EL (cell line): ENCODE measurements around the gene CLDN16.

Source experiments
- DNase-seq: peaks from one replicate; pipeline ENCODE4 v3.0.0-alpha.2; 2016

CLDN16 gene, protein sequence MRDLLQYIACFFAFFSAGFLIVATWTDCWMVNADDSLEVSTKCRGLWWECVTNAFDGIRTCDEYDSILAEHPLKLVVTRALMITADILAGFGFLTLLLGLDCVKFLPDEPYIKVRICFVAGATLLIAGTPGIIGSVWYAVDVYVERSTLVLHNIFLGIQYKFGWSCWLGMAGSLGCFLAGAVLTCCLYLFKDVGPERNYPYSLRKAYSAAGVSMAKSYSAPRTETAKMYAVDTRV

DNA sequence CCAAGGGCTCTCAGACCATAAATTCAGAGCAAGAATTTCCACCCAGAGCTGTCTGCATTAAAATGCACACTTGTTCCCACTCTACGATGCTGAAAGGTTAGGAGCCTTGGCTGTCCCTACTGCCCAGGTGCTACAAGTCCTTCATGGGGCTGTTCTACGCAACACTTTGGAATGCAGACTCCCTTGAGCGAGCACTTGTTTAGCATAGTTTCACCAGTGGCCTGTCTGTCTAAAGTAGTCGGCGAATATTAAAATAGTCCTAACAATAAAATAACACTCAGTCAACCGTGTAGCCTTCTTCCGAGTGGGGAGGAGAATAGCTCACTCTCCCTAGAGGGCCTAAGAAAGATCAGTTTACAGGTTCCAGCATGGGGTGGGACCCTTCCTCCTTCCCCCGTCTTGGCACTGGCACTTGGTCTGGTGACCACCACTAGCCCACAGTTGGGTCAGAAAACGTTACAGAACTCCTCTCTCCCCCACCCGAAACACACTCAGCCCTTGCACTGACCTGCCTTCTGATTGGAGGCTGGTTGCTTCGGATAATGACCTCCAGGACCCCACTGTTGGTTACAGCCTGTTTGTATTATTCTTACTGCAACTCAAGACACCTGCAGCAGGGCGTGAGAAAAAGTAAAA, at the start of gene CLDN16:
Gene CLDN16 (plus strand): TSS at position 586 of the 636 bp plus-strand sequence. CDS start 167 bp downstream, outside the sequence.
- no peak for DNase-seq

DNA sequence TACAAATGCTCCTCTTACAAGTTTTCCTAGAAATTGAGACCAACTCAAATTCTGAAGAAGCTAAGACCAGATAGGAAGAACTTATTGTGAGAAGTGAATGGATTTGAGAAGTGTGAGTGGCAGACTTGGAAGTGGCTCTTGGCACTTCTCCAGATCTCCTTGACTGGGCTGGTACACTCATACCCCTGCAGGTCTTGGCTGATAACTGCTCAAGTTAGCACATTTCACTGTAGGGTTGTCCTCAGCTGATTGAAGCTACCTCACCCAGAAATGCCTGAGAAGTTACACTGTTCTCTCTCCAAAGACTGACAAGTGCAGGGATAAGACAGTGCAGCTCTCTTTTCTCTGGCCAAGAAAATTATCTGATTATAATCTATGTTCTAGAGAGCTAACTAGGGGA, 49.2 kb upstream of the CLDN16 start:
- DNase-seq: peak; percentile 54

DNA sequence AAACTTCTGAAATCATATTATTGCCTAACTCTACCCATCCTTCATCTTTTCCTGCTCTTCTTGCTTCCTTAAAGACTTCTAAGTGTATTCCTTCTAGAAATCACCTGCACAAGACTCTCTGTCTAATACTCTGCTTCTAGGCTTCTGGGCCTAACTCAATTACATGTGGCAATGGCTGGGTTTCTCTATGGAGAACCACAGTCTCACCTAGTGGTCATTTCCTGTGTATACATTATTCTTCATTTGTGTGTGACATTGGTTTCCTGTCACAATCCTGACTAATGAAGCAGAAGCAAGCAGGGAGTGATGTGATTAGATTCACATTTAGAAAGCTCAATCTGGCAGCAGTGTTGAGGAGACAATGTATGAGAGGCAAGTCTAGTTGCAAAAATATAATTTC, 48.8 kb upstream of the CLDN16 start:
- peak; percentile 65 for DNase-seq

DNA sequence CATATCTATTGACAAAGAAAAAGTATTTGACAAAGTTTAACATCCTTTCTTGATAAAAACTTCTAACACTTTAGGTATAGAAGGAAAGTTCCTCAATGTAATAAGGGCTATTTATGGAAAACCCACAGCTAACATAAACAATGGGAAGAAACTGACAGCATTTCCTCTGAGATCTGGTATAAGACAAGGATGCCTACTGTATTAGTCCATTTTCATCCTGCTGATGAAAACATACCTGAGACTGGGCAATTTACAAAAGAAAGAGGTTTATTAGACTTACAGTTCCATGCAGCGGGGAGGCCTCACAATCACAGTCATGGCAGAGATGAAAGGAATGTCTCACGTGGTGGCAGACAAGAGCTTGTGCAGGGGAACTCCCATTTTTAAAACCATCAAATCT, 47.9 kb upstream of the CLDN16 start:
- peak; percentile 15 for DNase-seq

DNA sequence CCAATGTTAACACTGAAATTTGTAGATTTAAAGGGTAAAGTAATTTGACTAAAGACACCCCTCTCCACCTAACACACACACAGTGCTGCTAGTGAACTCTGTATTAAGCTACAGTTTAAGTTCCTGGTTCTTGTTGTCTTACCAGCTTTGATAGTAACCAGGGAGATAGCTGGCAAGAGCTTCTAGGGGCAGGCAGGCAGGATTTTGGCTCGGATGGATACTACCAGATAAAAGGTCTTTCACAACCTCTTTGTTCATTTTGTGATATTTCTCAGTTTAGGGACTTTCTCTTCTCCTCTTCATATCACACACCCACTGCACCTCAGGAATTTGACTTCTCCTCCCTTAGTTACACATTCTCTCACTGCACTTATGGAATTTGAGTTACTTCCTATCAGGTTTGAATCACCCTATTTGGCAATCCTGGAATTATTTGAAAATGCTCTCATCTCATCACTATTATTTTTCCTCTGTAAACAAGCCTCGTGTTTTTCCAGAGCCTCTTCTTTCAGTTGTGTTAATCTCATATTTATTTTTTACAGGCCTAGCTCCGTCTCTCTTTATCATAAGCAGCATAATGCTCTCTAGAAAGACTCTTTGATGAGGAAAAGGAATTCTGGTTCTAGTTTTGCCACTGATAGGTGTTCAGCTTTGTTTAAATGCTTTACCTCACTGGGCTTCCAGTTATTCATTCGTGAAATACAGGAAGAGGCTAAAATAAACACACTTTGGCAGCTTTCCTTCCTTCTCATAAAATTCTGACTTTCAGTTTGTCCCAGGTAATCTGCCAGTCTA, 42.7 kb upstream of the CLDN16 start:
- peak; percentile 95 for DNase-seq

DNA sequence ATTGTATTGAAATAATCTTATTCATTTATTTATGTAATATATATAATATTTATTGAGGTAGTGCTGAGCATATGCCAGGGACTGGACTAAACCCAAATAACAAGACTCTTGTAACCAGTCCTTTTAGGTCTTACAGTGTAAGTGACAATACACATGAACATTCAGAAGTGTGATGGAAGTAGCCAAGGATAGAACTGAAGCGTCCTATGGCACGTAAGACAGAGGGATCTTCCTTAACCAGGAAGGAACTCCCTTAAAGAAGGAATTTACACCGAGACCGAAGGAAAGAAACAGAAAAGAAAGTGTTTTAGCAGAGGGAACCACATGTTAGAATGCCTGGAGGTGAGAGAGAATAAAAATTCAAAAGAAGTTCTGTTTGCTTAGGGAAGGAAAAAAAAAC, 42.1 kb upstream of the CLDN16 start:
- peak; percentile 23 for DNase-seq

DNA sequence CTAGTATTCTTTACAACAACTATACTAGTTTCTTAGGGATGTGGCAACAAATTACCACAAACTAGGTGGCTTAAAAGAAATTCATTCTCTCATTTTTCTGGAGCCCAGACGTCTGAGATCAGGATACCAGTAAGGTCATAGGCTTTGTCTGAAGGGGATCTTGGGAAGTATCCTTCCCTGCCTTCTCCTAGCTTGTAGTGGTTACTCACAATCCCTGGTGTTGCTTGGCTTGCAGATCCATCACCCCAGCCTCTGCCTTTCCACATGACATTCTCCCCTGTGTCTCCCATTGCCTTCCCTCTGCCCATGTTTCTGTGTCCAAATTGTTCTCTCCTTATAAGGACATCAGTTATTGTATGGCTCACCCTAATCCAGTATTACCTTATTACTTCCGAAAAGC, 41.4 kb upstream of the CLDN16 start:
- no peak for DNase-seq

DNA sequence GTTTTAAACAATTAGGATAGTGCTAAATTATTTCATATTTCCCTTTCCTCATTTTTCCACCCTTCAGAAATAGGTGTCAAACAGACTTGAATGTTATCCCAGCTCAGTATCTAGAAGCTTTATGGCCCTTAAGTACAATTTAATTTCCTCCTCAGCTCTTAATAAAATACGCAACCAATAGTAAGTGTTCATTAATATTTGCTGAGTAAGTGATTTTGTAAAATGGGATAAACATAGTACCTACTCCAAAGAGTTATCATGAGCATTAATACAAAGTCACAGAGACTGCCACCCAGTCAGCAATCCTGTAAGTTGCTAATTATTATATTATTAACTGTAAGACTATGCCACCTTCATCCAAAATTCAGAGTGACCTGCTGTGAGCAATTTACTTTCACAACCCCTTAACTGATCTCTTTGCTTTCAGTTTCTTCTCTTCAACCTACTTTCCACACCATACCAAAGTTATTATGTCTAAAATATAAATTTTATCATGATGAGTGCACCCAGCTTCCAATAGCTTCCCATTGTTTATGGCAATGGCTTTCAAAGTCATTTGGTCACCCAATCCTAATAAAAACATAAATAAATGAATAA, 35.0 kb upstream of the CLDN16 start:
- no peak for DNase-seq

DNA sequence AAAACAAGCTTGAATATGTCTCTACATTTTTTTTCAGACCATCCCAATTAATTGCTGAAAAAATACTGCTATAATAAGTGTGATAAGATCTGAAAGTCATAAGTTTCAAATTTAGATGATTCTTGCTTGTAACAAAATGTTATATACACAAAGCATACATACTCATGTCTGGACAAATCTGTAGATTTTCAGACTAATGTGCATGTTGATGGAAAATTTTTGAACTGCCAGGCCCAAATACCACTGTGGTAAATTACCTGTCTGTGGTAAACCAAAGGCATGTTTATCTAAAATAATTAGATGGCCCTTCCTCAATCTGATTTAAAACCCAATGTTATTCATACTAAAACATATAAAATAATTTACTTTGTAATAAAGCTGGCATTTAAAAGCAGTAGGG, 31.7 kb upstream of the CLDN16 start:
- no peak for DNase-seq

DNA sequence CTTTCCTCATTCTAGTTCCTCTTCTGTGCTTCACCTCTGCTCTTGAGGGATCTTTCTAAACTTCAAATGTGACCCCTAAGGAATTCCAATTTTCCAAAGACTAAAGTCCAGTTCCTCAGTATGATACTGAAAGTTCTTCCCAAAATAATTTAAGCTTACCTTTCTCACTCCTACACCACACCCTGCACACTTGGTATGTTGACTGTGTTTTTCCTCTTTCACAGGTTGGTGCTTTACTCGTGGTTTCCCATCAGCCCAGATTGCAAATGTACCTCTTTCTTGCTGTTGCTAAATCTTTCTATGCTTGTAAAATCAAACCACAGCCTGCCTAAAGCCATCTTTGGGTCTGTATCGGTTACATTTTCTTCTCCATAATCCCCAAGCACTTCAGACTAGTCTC, 30.5 kb upstream of the CLDN16 start:
- no peak for DNase-seq

DNA sequence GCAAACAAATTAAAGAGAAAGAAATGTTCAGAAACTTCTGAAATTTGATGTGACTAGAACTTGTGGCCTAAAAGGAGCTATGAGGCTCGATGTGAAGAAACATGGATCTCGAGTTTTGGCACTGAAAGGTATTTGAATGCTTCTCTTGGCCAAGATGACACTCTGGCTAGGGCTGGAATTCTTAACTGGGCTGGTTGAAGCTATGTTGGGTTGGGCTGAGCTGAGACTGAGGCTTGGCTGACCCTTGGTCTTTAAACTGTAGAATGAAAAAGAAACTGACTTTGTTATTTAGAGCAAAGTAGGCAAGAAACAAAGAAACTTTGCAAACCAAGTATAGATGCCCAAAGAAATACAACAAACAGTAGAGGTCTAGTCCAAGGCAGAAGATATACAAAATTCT, 28.1 kb upstream of the CLDN16 start:
- no peak for DNase-seq

DNA sequence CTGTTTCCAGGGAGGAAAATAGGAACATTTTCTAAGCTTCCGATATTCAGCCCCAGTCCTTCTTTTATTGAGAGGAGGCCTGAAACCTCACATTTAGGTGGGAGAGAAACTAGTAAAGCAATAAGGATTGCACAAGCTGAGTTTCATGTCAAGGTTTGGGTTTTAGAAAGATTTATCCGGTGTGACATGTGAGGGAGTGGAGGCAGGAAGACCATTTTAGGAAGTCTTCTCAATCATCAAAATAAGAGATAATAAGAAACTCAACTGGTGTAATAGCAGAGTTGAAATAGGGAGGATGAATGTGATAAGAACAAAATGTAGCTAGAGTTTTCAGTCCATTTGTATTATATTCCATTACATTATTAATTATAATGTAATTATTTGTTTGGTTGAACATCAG, 27.7 kb upstream of the CLDN16 start:
- no peak for DNase-seq

DNA sequence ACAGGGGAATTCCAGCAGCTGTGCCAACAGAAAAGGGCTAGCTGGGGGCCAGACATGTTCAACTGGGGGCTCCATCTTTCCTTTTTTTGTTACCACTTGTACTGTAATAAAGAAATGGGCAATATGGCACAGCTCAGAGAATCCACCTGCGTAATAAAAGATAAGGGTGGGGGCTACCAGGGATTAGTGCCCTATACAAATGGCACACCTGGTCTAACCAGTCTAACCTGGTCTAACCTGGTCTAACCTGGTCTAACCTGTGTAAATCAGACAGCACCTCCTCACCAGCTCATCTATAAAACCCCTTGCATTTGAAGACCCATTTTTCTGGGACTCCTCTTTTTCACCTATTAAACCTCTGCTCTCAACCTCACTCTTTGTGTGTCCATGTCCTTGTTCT, 26.2 kb upstream of the CLDN16 start:
- no peak for DNase-seq

DNA sequence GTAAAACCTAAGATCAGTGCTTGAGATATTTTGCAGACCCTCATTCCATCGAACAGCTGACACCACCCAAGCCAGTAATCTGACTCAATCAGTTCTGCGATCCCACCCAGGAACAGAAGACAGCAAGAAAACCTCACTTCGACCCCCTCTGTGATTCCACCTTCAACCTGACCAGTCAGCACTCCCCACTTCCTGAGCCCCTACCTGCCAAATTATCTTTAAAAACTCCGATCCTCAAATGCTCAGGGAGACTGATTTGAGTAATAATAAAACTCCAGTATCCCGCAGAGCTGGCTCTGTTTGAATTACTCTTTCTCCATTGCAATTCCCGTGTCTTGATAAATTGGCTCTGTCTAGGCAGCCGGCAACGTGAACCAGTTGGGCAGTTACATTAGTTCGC, 25.7 kb upstream of the CLDN16 start:
- DNase-seq: no peak

DNA sequence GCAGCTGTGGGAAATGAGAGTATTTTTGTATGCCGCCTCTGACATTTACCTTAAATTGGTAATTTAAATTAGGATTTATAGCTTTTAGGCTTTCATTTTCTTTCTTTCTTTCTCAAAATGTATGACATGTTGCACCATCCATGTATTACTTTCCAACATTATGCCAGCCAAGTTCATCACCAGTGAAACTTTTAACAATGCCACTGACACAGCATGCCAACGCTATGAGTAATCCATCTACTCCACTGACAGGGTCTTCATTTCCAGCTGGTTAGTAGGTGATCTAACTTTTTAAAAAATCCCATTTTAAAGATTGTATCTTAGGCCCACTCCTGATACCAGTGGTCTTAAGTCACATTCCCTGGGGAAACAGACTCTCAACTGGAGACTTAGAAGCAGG, 21.8 kb upstream of the CLDN16 start:
- DNase-seq: peak; percentile 69

DNA sequence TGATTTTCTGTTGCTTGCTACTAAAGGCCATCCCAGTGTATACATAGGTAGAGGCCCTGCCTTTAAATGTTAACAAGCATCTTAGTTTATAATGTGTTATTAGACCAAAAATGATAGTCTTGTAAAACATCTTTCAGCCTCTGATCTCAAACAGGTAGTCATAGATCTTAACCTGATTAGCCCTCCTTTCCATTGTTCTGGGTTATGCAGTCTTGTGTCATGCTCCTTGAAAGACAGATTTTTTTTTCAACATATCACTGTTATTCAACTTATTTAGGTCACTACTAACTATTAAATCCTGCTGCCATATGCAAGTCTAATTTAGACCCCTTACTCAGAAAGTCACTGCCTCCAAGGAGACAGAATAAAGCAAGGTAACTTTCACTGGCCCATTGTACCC, 19.1 kb upstream of the CLDN16 start:
- no peak for DNase-seq

DNA sequence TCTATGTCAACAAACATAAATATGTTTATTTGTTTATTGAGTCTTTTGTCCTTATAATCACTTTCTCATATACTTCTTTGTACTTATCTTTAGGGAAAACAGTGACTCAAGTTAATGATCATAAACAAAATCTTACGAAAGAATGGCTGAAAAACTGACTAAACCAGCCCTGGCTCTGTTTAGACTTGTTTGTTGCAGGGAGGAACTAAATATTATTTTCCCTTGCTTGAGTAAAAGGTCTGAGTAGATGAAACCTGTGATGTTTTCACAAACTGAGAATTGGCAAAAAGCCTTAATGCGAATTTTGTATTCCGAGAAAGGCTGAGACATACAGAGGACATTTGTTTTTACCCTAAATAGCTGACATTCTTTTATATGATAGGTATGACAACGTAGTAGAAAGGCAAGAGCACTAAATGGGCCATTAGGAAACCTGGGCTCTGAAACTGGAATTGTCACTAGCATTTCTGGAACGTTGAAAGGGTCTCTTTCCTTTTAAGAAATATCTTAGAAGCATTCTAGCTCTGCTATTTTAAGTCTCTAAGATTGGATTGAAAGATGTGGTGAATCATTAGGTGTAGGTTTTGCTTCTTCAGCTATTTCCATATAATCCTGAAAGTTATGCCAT, 18.2 kb upstream of the CLDN16 start:
- DNase-seq: no peak

DNA sequence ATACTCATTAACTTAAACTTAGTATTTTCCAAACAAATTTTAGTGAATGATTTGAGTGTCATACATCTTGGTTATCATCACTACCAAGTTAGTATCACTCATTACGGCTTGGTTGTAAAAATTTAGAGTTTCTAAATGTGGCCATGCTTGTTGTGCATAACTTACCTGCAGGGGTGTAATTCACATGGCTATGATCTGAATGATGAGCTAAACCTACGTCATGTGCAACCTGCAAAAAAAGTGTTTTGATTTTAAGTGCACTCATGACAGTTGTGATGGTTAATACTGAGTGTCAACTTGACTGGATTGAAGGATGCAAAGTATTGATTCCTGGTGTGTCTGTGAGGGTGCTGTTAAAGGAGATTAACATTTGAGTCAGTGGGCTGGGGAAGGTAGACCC, 17.6 kb upstream of the CLDN16 start:
- DNase-seq: no peak

DNA sequence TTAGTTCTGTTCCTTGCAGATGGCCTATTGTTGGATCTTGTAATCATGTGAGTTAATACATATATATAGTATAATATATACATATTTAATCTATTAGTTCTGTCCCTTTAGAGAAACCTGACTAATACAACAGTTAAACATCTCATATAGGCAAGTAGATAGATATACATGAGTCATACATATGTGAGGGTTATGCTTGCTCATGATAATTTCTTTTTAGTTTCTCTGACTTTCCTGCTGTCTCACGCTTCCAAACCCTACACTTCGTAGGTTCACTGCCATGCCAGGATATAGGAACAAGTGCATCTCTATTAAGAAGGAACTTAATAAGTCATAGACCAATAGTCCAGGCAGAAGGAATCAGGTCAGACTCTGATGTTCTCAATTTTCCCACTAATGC, 16.8 kb upstream of the CLDN16 start:
- DNase-seq: no peak

DNA sequence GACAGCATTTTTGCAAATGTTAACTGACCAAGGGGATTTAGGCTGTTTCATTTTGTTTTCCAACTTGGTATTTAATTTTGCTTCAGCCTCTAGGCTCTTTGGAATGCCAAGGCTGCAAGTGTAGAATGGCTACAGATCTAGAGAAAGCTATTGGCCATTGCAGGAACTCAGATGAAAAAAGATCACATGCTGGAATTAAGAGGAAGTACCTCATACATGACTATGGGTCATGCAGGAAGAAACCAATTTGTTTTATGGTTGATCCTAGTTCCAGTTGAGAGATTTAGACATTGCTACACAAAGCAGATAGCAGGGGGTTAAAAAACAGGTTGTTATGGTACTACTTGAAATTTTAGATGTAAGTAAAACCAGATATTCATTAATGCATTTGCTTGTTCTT, 12.7 kb upstream of the CLDN16 start:
- DNase-seq: no peak

DNA sequence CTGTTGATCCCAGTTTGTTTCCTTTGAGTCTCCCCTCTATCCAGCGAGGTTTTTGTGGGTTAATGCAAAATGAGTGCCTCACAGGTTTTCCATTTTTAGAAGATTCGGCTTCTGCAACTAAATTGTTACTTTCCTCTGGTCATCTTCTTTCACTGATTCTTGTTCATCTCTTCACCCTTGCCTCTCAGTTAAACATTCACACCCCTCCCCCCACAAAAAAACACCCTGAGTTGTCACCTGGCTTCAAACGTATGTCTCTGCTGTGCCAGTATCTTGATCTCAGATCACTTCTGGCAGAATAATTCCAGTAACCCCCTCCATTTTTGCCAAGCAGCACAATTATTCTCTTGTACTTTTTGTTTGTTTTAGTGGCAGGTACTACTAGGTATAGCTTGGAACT, 12.3 kb upstream of the CLDN16 start:
- DNase-seq: no peak

DNA sequence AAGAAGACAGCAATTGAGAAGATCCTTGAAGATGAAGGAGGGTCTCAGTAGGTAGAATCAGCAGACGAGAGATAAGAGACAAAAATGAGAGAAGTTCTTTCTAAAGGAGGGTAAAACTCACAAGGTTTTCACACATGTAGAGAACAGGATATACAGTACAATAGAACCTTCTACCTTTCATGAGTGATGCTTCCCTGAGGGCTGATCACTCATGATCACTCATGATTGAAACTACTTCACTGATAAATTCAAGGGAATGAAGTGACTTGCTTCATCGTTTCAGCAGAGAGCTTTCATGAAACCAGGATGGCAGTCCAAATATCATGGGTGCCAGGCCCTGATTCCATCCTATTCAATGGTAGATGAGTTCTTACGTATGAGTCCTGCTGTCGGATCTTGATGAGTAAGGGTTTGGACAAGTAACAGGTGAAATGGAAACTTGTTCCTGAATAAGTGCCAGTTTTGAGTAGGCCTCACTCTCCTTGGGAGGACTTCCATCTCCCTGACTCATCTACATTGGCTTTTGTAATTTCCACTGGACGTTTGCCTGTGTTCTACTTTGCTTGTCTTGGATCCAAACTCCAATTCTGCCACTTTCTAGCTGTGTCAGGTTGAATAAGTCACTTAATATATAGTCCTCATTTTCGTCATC, 9.6 kb upstream of the CLDN16 start:
- DNase-seq: no peak

DNA sequence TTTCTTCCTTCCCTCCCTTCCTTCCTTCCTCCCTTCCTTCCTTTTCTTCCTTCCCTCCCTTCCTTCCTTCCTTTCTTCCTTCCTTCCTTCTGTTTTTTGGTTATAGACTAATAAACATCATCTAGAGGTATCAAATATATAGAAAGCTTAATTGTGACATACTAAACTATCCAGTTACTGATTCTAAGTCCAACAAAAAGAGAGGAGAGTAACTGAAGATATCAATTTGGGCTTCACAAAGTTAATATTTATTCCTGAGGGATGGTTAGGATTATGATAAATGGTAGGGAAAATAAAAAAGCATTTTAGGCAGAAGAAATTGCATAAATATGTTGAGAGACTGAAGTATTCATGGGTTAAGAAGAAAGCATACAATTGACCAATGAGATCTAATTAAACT, 7.8 kb upstream of the CLDN16 start:
- DNase-seq: no peak
